H1 (cell line): ENCODE measurements around the gene OPHN1. TPM values are rescaled to one million over a fixed set of nuclear protein-coding genes. Genes with fewer than 3 reads are reported as not detected.

ENCODE experiments used
- CTCF ChIA-PET: fragments of 300-600 bp; sonication (Branson Sonifier 250); formaldehyde crosslinking; loops from one replicate; lab custom pipeline; 2021; ENCODE audit not compliant: partially characterized antibody; lab: Charles Lee
- POLR2A ChIA-PET: fragments of 300-600 bp; sonication (Branson Sonifier 250); formaldehyde crosslinking; loops from one replicate; lab custom pipeline; 2021; ENCODE audit warnings: inconsistent platforms; ENCODE audit not compliant: partially characterized antibody; lab: Charles Lee
- DNase-seq, 2 experiments: peaks; one replicate each; pipeline versions ENCODE4 v3.0.0 to v3.0.0-alpha.2; 2010 to 2022; ENCODE audit warnings: low spot score in 2 of 2, low read depth in 1 of 2, mixed read lengths in 1 of 2
- FAIRE-seq: peaks from 2 replicates; lab custom pipeline; 2011; peaks lifted over from hg19 to GRCh38; lab: Jason Lieb, UNC
- H2AFZ ChIP-seq: 2 replicates; pipeline ENCODE4 v1.8.1; 2012; ENCODE audit warnings: low read length, inconsistent platforms
- H2AK5ac ChIP-seq: 2 replicates; pipeline ENCODE4 v1.6.1; 2013; ENCODE audit warnings: low read depth, low read length
- H2BK120ac ChIP-seq: replicated peaks from 2 replicates; pipeline ENCODE3; 2013; ENCODE audit warnings: low read depth, low read length, inconsistent platforms
- H2BK12ac ChIP-seq: 2 replicates; pipeline ENCODE4 v1.6.1; 2013; ENCODE audit warnings: low read depth, low read length
- H2BK15ac ChIP-seq: 2 replicates; pipeline ENCODE4 v1.6.1; 2013; ENCODE audit warnings: low read length
- H2BK20ac ChIP-seq: 2 replicates; pipeline ENCODE4 v1.6.1; 2013; ENCODE audit warnings: low read length
- H2BK5ac ChIP-seq: 2 replicates; pipeline ENCODE4 v1.6.1; 2013; ENCODE audit warnings: low read depth, low read length
- H3K14ac ChIP-seq: 2 replicates; pipeline ENCODE4 v1.6.1; 2013; ENCODE audit warnings: inconsistent platforms; ENCODE audit not compliant: insufficient read length
- H3K18ac ChIP-seq: 2 replicates; pipeline ENCODE4 v1.6.1; 2013; ENCODE audit warnings: low read length; ENCODE audit errors: extremely low read depth
- H3K23ac ChIP-seq: 2 replicates; pipeline ENCODE4 v1.6.1; 2013; ENCODE audit warnings: inconsistent platforms; ENCODE audit not compliant: insufficient read length
- H3K23me2 ChIP-seq: 2 replicates; pipeline ENCODE4 v1.6.1; 2013; ENCODE audit warnings: low read depth, low read length
- H3K27ac ChIP-seq: 2 replicates; pipeline ENCODE4 v1.6.1; 2011; ENCODE audit warnings: low read depth, low read length, inconsistent platforms
- H3K27me3 ChIP-seq, 4 experiments: replicated peaks in 1 of 4; 1 replicate in 1 of 4; 2 replicates in 3 of 4; pipeline versions ENCODE4 v1.6.1 to v1.8.1; 2011 to 2013; ENCODE audit warnings: low read length in 3 of 4, mild to moderate bottlenecking in 3 of 4, inconsistent platforms in 2 of 4, mixed read lengths in 2 of 4, moderate library complexity in 1 of 4; ENCODE audit not compliant: control insufficient read depth in 3 of 4, insufficient read depth in 3 of 4; ENCODE audit errors: extremely low read depth in 1 of 4
- H3K36me3 ChIP-seq, 4 experiments: 2 replicates each; pipeline versions ENCODE4 v1.6.1 to v1.8.1; 2011 to 2013; ENCODE audit warnings: mild to moderate bottlenecking in 4 of 4, low read length in 3 of 4, moderate library complexity in 2 of 4, control low read depth in 1 of 4, inconsistent platforms in 1 of 4; ENCODE audit not compliant: insufficient read depth in 4 of 4, control insufficient read depth in 2 of 4
- H3K4ac ChIP-seq: replicated peaks from 2 replicates; pipeline ENCODE3; 2013; ENCODE audit warnings: low read length, low read depth, mixed read lengths, inconsistent platforms; ENCODE audit not compliant: insufficient read length
- H3K4me1 ChIP-seq, 4 experiments: replicated peaks in 1 of 4; 1 replicate in 1 of 4; 2 replicates in 3 of 4; pipeline versions ENCODE4 v1.6.1 to v1.8.1; 2011 to 2013; ENCODE audit warnings: low read length in 3 of 4, inconsistent platforms in 2 of 4, mixed read lengths in 1 of 4; ENCODE audit not compliant: insufficient read depth in 4 of 4, control insufficient read depth in 3 of 4
- H3K4me2 ChIP-seq, 2 experiments: 2 replicates each; pipeline versions ENCODE4 v1.6.1 to v1.8.1; 2011 to 2013; ENCODE audit warnings: low read depth in 2 of 2, low read length in 2 of 2, control low read depth in 1 of 2, inconsistent platforms in 1 of 2, mild to moderate bottlenecking in 1 of 2; ENCODE audit not compliant: insufficient read depth in 1 of 2
- H3K4me3 ChIP-seq, 4 experiments: fragments of 200-600, 300-600 bp in 1 of 4; sonication (generic), shearing (Covaris generic), sonication (Bioruptor Twin) in 1 of 4; 2 replicates each; pipeline versions ENCODE4 v1.5.1 to v1.8.1; 2011 to 2016; ENCODE audit warnings: low read length in 4 of 4, low read depth in 3 of 4, control low read depth in 2 of 4, inconsistent platforms in 2 of 4, mild to moderate bottlenecking in 2 of 4, mixed read lengths in 1 of 4, moderate library complexity in 1 of 4; ENCODE audit not compliant: insufficient read depth in 2 of 4; ENCODE audit errors: extremely low read depth in 1 of 4
- H3K56ac ChIP-seq: replicated peaks from 2 replicates; pipeline ENCODE3; 2013; ENCODE audit warnings: low read depth, mild to moderate bottlenecking, mixed read lengths, low read length, inconsistent platforms; ENCODE audit not compliant: insufficient read length
- H3K79me1 ChIP-seq: 2 replicates; pipeline ENCODE4 v1.6.1; 2013; ENCODE audit warnings: low read depth, low read length, control low read depth
- H3K79me2 ChIP-seq, 2 experiments: 2 replicates each; pipeline versions ENCODE4 v1.6.1 to v1.8.1; 2012 to 2013; ENCODE audit warnings: low read length in 2 of 2, mild to moderate bottlenecking in 2 of 2, inconsistent platforms in 1 of 2; ENCODE audit not compliant: insufficient read depth in 2 of 2, control insufficient read depth in 1 of 2
- H3K9ac ChIP-seq, 4 experiments: replicated peaks in 1 of 4; 1 replicate in 1 of 4; 2 replicates in 3 of 4; pipeline versions ENCODE4 v1.6.1 to v1.8.1; 2011 to 2013; ENCODE audit warnings: low read depth in 3 of 4, low read length in 3 of 4, control low read depth in 2 of 4, mild to moderate bottlenecking in 2 of 4, moderate library complexity in 2 of 4, inconsistent platforms in 1 of 4; ENCODE audit errors: extremely low read depth in 1 of 4
- H3K9me3 ChIP-seq, 2 experiments: 2 replicates each; pipeline versions ENCODE4 v1.6.1 to v1.8.1; 2012 to 2013; ENCODE audit warnings: mild to moderate bottlenecking in 2 of 2, moderate library complexity in 2 of 2, control low read depth in 1 of 2, inconsistent platforms in 1 of 2, low read depth in 1 of 2, low read length in 1 of 2, mixed read lengths in 1 of 2; ENCODE audit not compliant: insufficient read depth in 2 of 2
- H4K20me1 ChIP-seq, 2 experiments: replicated peaks in 1 of 2; 2 replicates each; pipeline versions ENCODE3 to v1.8.1; 2011 to 2013; ENCODE audit warnings: inconsistent platforms in 2 of 2, low read length in 2 of 2, mild to moderate bottlenecking in 1 of 2; ENCODE audit not compliant: insufficient read depth in 2 of 2, control insufficient read depth in 1 of 2
- H4K5ac ChIP-seq: 2 replicates; pipeline ENCODE4 v1.6.1; 2013; ENCODE audit warnings: low read length, low read depth, mixed read lengths, inconsistent platforms; ENCODE audit not compliant: insufficient read length
- H4K8ac ChIP-seq: 2 replicates; pipeline ENCODE4 v1.8.0; 2013; ENCODE audit warnings: mild to moderate bottlenecking, moderate library complexity, low read length, inconsistent platforms; ENCODE audit not compliant: insufficient read depth; ENCODE audit errors: extremely low read depth
- H4K91ac ChIP-seq: replicated peaks from 2 replicates; pipeline ENCODE3; 2013; ENCODE audit warnings: low read length, mixed read lengths, inconsistent platforms; ENCODE audit not compliant: insufficient read length
- CBX5 ChIP-seq: fragments of 300-800, 300-1000 bp; sonication (generic); IDR thresholded peaks from 2 replicates; pipeline ENCODE4 v1.7.1; 2016; ENCODE audit warnings: antibody characterized with exemption, low read length, low read depth
- CBX8 ChIP-seq: fragments of 300-800, 300-1000 bp; sonication (generic); IDR thresholded peaks from 2 replicates; pipeline ENCODE4 v1.7.1; 2016; ENCODE audit warnings: low read depth, low read length, borderline replicate concordance
- EGR1 ChIP-seq: IDR thresholded peaks from 2 replicates; pipeline ENCODE4 v1.6.1; 2011; ENCODE audit warnings: low read depth, low read length, borderline replicate concordance
- KDM5A ChIP-seq: fragments of 200-600 bp; IDR thresholded peaks from 2 replicates; pipeline ENCODE4 v1.7.1; 2012; ENCODE audit warnings: mild to moderate bottlenecking, low read length, inconsistent platforms, mixed read lengths
- NRF1 ChIP-seq: IDR thresholded peaks from 2 replicates; pipeline ENCODE4 v1.6.1; 2011; ENCODE audit warnings: mild to moderate bottlenecking, low read depth, low read length, improper control_type of control experiment
- RBBP5 ChIP-seq: IDR thresholded peaks from 2 replicates; pipeline ENCODE4 v1.7.1; 2012; ENCODE audit warnings: low read depth, mild to moderate bottlenecking, inconsistent platforms, low read length, moderate library complexity, borderline replicate concordance
- RXRA ChIP-seq: IDR thresholded peaks from 2 replicates; pipeline ENCODE4 v1.6.1; 2011; ENCODE audit warnings: low read depth, mild to moderate bottlenecking, low read length, moderate library complexity; ENCODE audit not compliant: insufficient read depth
- SAP30 ChIP-seq: fragments of 300-600 bp; sonication (generic); IDR thresholded peaks from 2 replicates; pipeline ENCODE4 v1.7.1; 2012; ENCODE audit warnings: low read length, moderate library complexity, mild to moderate bottlenecking, inconsistent platforms; ENCODE audit not compliant: insufficient read depth, insufficient replicate concordance
- SIN3A ChIP-seq, 2 experiments: IDR thresholded peaks in 1 of 2; conservative IDR thresholded peaks in 1 of 2; 2 replicates each; pipeline ENCODE4 v1.6.1; 2011 to 2012; ENCODE audit warnings: low read length in 2 of 2, improper control_type of control experiment in 1 of 2, low read depth in 1 of 2, mild to moderate bottlenecking in 1 of 2
- SIX5 ChIP-seq: IDR thresholded peaks from 2 replicates; pipeline ENCODE4 v1.6.1; 2011; ENCODE audit warnings: mild to moderate bottlenecking, low read depth, low read length
- SP1 ChIP-seq: IDR thresholded peaks from 2 replicates; pipeline ENCODE4 v1.6.1; 2011; ENCODE audit warnings: low read depth, low read length
- SRF ChIP-seq: IDR thresholded peaks from 2 replicates; pipeline ENCODE4 v1.6.1; 2011; ENCODE audit warnings: mild to moderate bottlenecking, low read depth, low read length, moderate library complexity
- TAF7 ChIP-seq: optimal IDR thresholded peaks from 2 replicates; pipeline ENCODE3; 2011; ENCODE audit warnings: low read depth, mild to moderate bottlenecking, inconsistent platforms, low read length, moderate library complexity, borderline replicate concordance
- YY1 ChIP-seq: IDR thresholded peaks from 2 replicates; pipeline ENCODE4 v1.6.1; 2011; ENCODE audit warnings: low read depth, mild to moderate bottlenecking, low read length
- polyA plus RNA-seq, 7 experiments: library from polyadenylated mRNA; depleted of rRNA in 3 of 7; stranded (reverse) in 5 of 7; unstranded in 2 of 7; fragments of >200 nt in 5 of 7; fragments of 200-250 nt in 2 of 7; gene quantifications; 1 replicate in 5 of 7; 2 replicates in 1 of 7; 4 replicates in 1 of 7; pipeline versions ENCODE4 v1.2.1 to v1.2.3, GENCODE V29; 2011 to 2013; ENCODE audit warnings: missing spikeins in 2 of 7, mixed read lengths in 2 of 7
- total RNA-seq: library from RNA; stranded (reverse); fragmentation: NEBNext Ultra II Directional; extraction: Animal tissue kit (Norgen Biotek cat#: 25700); gene quantifications from 2 replicates; pipeline ENCODE4 v1.2.1, GENCODE V29; 2021

The OPHN1 gene
- total and polyA plus RNA-seq, 2 of the 8 experiments (the other 6 are each of a cell fraction or from before 2014, with no cell fraction given) = 1.2 to 3.5 TPM

DNA sequence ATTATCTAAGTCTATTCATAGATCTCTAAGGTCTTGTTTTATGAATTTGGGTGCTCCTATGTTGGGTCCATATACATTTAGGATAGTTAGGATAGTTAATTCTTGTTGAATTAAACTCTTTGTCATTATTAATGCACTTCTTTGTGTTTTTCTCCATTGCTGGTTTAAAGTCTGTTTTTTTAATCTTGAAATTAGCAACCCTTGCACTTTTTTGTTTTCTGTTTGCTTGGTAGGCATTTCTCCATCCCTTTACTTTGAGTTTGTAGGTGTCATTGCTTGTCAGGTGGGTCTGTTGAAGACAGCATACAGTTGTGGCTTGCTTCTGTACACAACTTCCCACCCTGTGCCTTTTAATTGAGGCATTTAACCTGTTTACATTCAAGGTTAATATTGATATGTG is 434.8 kb downstream of the OPHN1 start:
- no peak overlapping the region for H3K56ac ChIP-seq
- H3K23ac ChIP-seq = no peak overlapping the region
- POLR2A ChIA-PET = no interaction called here
- H3K4ac ChIP-seq = no peak overlapping the region
- no peak overlapping the region for H2AFZ ChIP-seq
- no peak overlapping the region for H2BK12ac ChIP-seq
- no peak overlapping the region for H2BK15ac ChIP-seq
- FAIRE-seq (no peak), DNase-seq (no peak)
- no peak overlapping the region for H3K14ac ChIP-seq
- H4K8ac ChIP-seq = no peak overlapping the region
- H3K79me1 ChIP-seq = no peaks in the 10 kb centered on the region
- H3K9ac ChIP-seq = no peak overlapping the region
- no peak overlapping the region for H4K5ac ChIP-seq
- no peaks in the 10 kb centered on the region for H3K4me1 ChIP-seq
- no peaks in the 10 kb centered on the region for H3K79me2 ChIP-seq
- no peaks in the 10 kb centered on the region for H3K27me3 ChIP-seq
- CTCF ChIA-PET = no interaction called here
- H4K91ac ChIP-seq = no peak overlapping the region
- no peak overlapping the region for H3K4me2 ChIP-seq
- no peak overlapping the region for H3K18ac ChIP-seq
- H2BK120ac ChIP-seq = no peak overlapping the region
- H3K9me3 ChIP-seq = no peaks in the 10 kb centered on the region
- H2BK5ac ChIP-seq = no peak overlapping the region
- H3K4me3 ChIP-seq = no peak overlapping the region
- H2AK5ac ChIP-seq = no peak overlapping the region
- no peak overlapping the region for H2BK20ac ChIP-seq
- no peaks in the 10 kb centered on the region for H4K20me1 ChIP-seq
- H3K36me3 ChIP-seq = no peaks in the 10 kb centered on the region
- H3K23me2 ChIP-seq = no peaks in the 10 kb centered on the region
- TF ChIP-seq SAP30 (no peak), CBX5 (no peak), SIN3A (conservative IDR thresholded peaks at IDR 0.05 in 1 of 2, IDR thresholded peaks at IDR 0.05 in 1 of 2; ENCODE audit: low read depth in 1 of 2, low read length in 2 of 2) (no peak), CBX8 (no peak), EGR1 (no peak), RBBP5 (no peak), YY1 (no peak), NRF1 (no peak), KDM5A (no peak), TAF7 (no peak), SP1 (no peak), SIX5 (no peak), RXRA (no peak), SRF (no peak)
- no peak overlapping the region for H3K27ac ChIP-seq
